GM12878 (cell line): ENCODE measurements around the gene DUS3L. TPM values are rescaled to one million over a fixed set of nuclear protein-coding genes. Genes with fewer than 3 reads are reported as not detected.

Experiments used
- ATAC-seq: fragments of 200-7000 bp; cut with Tn5 transposase; 3 replicates; pipeline ENCODE4 v1.9.1; 2020; ENCODE audit warnings: mild to moderate bottlenecking, moderate library complexity
- BruUV-seq: library from RNA; stranded (reverse); fragments of 400-500 nt; replicated peaks from 2 replicates; lab custom pipeline; 2021; lab: Mats Ljungman, UMichigan
- CTCF ChIA-PET: fragments of 300-600 bp; sonication (Branson Sonifier 250); formaldehyde crosslinking; extraction: SDS; loops from one replicate; lab custom pipeline; 2021; ENCODE audit warnings: inconsistent platforms; lab: Yijun Ruan, JAX
- POLR2A ChIA-PET: fragments of 350-600 bp; formaldehyde crosslinking; extraction: SDS; loops from one replicate; lab custom pipeline; 2021; ENCODE audit warnings: inconsistent platforms; lab: Charles Lee
- RAD21 ChIA-PET: fragments of 300-600 bp; sonication (Branson Sonifier 250); formaldehyde crosslinking; loops from one replicate; lab custom pipeline; 2023; ENCODE audit warnings: antibody characterized with exemption; ENCODE audit not compliant: unreplicated experiment; lab: Charles Lee
- SMC1A ChIA-PET: fragments of 300-600 bp; sonication (Branson Sonifier 250); formaldehyde crosslinking; loops from one replicate; lab custom pipeline; 2023; ENCODE audit not compliant: unreplicated experiment, uncharacterized antibody; lab: Charles Lee
- DNase-seq: peaks from one replicate; pipeline ENCODE4 v3.0.0-alpha.2; 2011; ENCODE audit warnings: low read depth, low spot score
- FAIRE-seq: peaks from 3 replicates; lab custom pipeline; 2011; peaks lifted over from hg19 to GRCh38; lab: Jason Lieb, UNC
- H2AFZ ChIP-seq: 2 replicates; pipeline ENCODE4 v1.6.0; 2011; ENCODE audit warnings: low read depth, low read length, control low read depth; ENCODE audit not compliant: control insufficient read depth
- H3K27ac ChIP-seq: 2 replicates; pipeline ENCODE4 v1.5.1; 2011; ENCODE audit warnings: control low read depth; ENCODE audit not compliant: control insufficient read depth, insufficient read depth
- H3K27me3 ChIP-seq, 2 experiments: replicated peaks in 1 of 2; 2 replicates each; pipeline versions ENCODE4 v1.6.0 to v1.6.1; 2011; ENCODE audit warnings: low read length in 1 of 2; ENCODE audit not compliant: control insufficient read depth in 2 of 2, insufficient read depth in 2 of 2
- H3K36me3 ChIP-seq, 2 experiments: 2 replicates each; pipeline ENCODE4 v1.5.1; 2011; ENCODE audit warnings: low read length in 1 of 2; ENCODE audit not compliant: control insufficient read depth in 2 of 2, insufficient read depth in 2 of 2
- H3K4me1 ChIP-seq: 2 replicates; pipeline ENCODE4 v1.6.1; 2011; ENCODE audit warnings: mild to moderate bottlenecking, low read length, moderate library complexity, mixed read lengths; ENCODE audit not compliant: control insufficient read depth, insufficient read depth
- H3K4me2 ChIP-seq: 2 replicates; pipeline ENCODE4 v1.6.0; 2011; ENCODE audit warnings: control low read depth; ENCODE audit not compliant: control insufficient read depth, insufficient read depth
- H3K4me3 ChIP-seq: fragments of 200-600 bp; sonication (generic); 2 replicates; pipeline ENCODE4 v1.5.1; 2016
- H3K79me2 ChIP-seq: 2 replicates; pipeline ENCODE4 v1.6.0; 2011; ENCODE audit warnings: low read length; ENCODE audit not compliant: control insufficient read depth, insufficient read depth
- H3K9ac ChIP-seq: 2 replicates; pipeline ENCODE4 v1.8.0; 2011; ENCODE audit warnings: low read length, control low read depth, mixed read lengths; ENCODE audit not compliant: control insufficient read depth, insufficient read depth
- H3K9me3 ChIP-seq: replicated peaks from 3 replicates; pipeline ENCODE4 v1.5.1; 2011; ENCODE audit warnings: mild to moderate bottlenecking, low read length; ENCODE audit not compliant: control insufficient read depth, insufficient read depth
- H4K20me1 ChIP-seq: 2 replicates; pipeline ENCODE4 v1.6.0; 2011; ENCODE audit not compliant: control insufficient read depth, insufficient read depth
- CBX3 ChIP-seq: fragments of 200-600 bp; sonication (generic); IDR thresholded peaks from 2 replicates; pipeline ENCODE4 v1.6.1; 2016; ENCODE audit warnings: low read depth, borderline replicate concordance
- CREB1 ChIP-seq: IDR thresholded peaks from 2 replicates; pipeline ENCODE4 v1.6.1; 2012; ENCODE audit warnings: low read depth, mild to moderate bottlenecking, inconsistent platforms
- NFYB ChIP-seq: IDR thresholded peaks from 2 replicates; pipeline ENCODE4 v1.6.1; 2011; ENCODE audit warnings: low read depth, mild to moderate bottlenecking, low read length, improper control_type of control experiment, moderate library complexity; ENCODE audit not compliant: insufficient read depth
- RBBP5 ChIP-seq: fragments of 200-600 bp; sonication (generic); conservative IDR thresholded peaks from 2 replicates; pipeline ENCODE4 v1.6.1; 2016
- SMAD1 ChIP-seq: fragments of 450-650 bp; IDR thresholded peaks from 2 replicates; pipeline ENCODE4 v1.6.1; 2018; ENCODE audit warnings: mild to moderate bottlenecking, low read depth; ENCODE audit not compliant: partially characterized antibody
- WGBS: methylation state at CpG from one replicate; pipeline ENCODE4 v1.1.6; 2016; ENCODE audit warnings: low lambda C conversion rate; ENCODE audit not compliant: insufficient replicate concordance, insufficient coverage; ENCODE audit errors: missing lambda C conversion rate; 5-methylcytosine and 5-hydroxymethylcytosine counted together
- in situ Hi-C: fragments of 300-500 bp; cut with MboI; formaldehyde crosslinking; loops from 9 replicates; pipeline ENCODE4 v1.14.3; 2018; ENCODE audit warnings: mixed read lengths
- intact Hi-C: fragments of 100-400 bp; cut with micrococcal nuclease; formaldehyde crosslinking; loops from one replicate; pipeline ENCODE4 v1.14.2; 2022; ENCODE audit not compliant: unreplicated experiment
- polyA plus RNA-seq, 11 experiments: library from polyadenylated mRNA; depleted of rRNA in 4 of 11; unstranded in 6 of 11; stranded (reverse) in 5 of 11; fragments of >200 nt; fragmentation: Nextera tagmentation in 4 of 11; fragmentation: Illumina TruSeq in 1 of 11; extraction: Ambion mirVana in 4 of 11; extraction: Trizol in 1 of 11; gene quantifications; 1 replicate in 1 of 11; 2 replicates in 10 of 11; pipeline versions ENCODE4 v1.2.1 to v1.2.3, GENCODE V29; 2011 to 2016; ENCODE audit warnings: inconsistent platforms in 2 of 11, missing spikeins in 2 of 11, low read depth in 1 of 11
- total RNA-seq, 4 experiments: library from RNA; depleted of rRNA in 3 of 4; stranded (reverse); fragments of >200 nt in 3 of 4; fragmentation: Illumina TruSeq in 1 of 4; extraction: Trizol in 1 of 4; gene quantifications; 2 replicates each; pipeline versions ENCODE4 v1.2.1 to v1.2.3, GENCODE V29; 2013 to 2021
- TF ChIP-seq, protein P1 (sequence below): IDR thresholded peaks from 2 replicates; pipeline ENCODE4 v1.6.1; 2012; ENCODE audit warnings: low read length, inconsistent platforms
- TF ChIP-seq, protein P2 (sequence below): IDR thresholded peaks from 2 replicates; pipeline ENCODE4 v1.6.1; 2012; ENCODE audit warnings: mild to moderate bottlenecking, low read depth, low read length

DUS3L gene
- total and polyA plus RNA-seq, 10 of the 15 experiments (the other 5 are each of a cell fraction or from before 2014, with no cell fraction given): 0.64 to 47.6 (median 31.1) TPM

DNA sequence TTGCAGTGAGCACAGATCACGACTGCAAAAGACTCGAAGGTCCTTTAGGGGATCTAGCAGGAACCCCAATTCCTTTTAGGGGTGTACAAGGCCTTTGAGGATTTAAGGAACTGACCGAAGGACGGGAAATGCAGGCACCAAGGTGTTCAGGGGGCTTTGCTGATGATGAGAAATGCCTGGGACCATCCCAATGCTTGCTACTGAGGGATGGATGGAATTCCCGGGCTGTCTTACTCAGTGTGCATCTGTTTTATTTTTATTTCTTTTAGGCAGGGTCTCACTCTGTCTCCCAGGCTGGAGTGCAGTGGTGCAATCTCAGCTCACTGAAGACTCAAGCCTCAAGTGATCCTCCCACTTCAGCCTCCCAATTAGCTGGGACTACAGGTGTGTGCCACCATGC lies 17.7 kb downstream of the DUS3L start:
- intact Hi-C loops (no loop called here), in situ Hi-C loops (no loop called here)
- Histone ChIP-seq H3K4me1 (no peaks in the 10 kb centered on the region), H3K9me3 (no peaks in the 10 kb centered on the region), H3K27me3 (no peaks in the 10 kb centered on the region), H3K4me2 (no peak overlapping the region), H3K27ac (no peak overlapping the region), H2AFZ (no peak overlapping the region), H3K9ac (no peak overlapping the region), H3K36me3 (no peaks in the 10 kb centered on the region), H3K4me3 (no peak overlapping the region), H4K20me1 (no peaks in the 10 kb centered on the region), H3K79me2 (no peaks in the 10 kb centered on the region)
- DNase-seq: no peak
- ChIA-PET SMC1A (interaction anchor here (0.6 kb wide), 1 partner anchor 48 kb away, joined by 3 read pairs; no protein-coding TSS in a partner anchor), POLR2A (no interaction called here), RAD21 (no interaction called here), CTCF (interaction anchor here (0.6 to 1.8 kb wide), 4 partner anchors 20 to 1400 kb away, joined by 3 to 7 read pairs (median 4); no protein-coding TSS in a partner anchor)
- TF ChIP-seq NFYB (no peak), CBX3 (no peak), CREB1 (no peak), SMAD1 (no peak), RBBP5 (no peak)
- TF ChIP-seq, protein P1, sequence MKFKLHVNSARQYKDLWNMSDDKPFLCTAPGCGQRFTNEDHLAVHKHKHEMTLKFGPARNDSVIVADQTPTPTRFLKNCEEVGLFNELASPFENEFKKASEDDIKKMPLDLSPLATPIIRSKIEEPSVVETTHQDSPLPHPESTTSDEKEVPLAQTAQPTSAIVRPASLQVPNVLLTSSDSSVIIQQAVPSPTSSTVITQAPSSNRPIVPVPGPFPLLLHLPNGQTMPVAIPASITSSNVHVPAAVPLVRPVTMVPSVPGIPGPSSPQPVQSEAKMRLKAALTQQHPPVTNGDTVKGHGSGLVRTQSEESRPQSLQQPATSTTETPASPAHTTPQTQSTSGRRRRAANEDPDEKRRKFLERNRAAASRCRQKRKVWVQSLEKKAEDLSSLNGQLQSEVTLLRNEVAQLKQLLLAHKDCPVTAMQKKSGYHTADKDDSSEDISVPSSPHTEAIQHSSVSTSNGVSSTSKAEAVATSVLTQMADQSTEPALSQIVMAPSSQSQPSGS: no peak
- TF ChIP-seq, protein P2, sequence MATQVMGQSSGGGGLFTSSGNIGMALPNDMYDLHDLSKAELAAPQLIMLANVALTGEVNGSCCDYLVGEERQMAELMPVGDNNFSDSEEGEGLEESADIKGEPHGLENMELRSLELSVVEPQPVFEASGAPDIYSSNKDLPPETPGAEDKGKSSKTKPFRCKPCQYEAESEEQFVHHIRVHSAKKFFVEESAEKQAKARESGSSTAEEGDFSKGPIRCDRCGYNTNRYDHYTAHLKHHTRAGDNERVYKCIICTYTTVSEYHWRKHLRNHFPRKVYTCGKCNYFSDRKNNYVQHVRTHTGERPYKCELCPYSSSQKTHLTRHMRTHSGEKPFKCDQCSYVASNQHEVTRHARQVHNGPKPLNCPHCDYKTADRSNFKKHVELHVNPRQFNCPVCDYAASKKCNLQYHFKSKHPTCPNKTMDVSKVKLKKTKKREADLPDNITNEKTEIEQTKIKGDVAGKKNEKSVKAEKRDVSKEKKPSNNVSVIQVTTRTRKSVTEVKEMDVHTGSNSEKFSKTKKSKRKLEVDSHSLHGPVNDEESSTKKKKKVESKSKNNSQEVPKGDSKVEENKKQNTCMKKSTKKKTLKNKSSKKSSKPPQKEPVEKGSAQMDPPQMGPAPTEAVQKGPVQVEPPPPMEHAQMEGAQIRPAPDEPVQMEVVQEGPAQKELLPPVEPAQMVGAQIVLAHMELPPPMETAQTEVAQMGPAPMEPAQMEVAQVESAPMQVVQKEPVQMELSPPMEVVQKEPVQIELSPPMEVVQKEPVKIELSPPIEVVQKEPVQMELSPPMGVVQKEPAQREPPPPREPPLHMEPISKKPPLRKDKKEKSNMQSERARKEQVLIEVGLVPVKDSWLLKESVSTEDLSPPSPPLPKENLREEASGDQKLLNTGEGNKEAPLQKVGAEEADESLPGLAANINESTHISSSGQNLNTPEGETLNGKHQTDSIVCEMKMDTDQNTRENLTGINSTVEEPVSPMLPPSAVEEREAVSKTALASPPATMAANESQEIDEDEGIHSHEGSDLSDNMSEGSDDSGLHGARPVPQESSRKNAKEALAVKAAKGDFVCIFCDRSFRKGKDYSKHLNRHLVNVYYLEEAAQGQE: no peak
- 37% methylated on average over 5 of the region's 5 CpGs for WGBS
- no peak for ATAC-seq
- BruUV-seq: no TSS peak
- no peak for FAIRE-seq
